ENCODE measurements around the gene RAD18. TPM values are rescaled to one million over a fixed set of nuclear protein-coding genes. Genes with fewer than 3 reads are reported as not detected.

RAD18 gene
- total RNA-seq, 3 donors from 2014 or later (not counting 1 experiment from before 2014, with no cell fraction given) = 19.8 to 23.3 (median 22.5) TPM

GRCh38 chr3:8985876-8986275 lies 22.6 kb upstream of the RAD18 start:
- ATAC-seq (no peak), DNase-seq (no peak)
- H3K36me3 Mint-ChIP-seq = no peaks in the 10 kb centered on the region
- Histone ChIP-seq H3K4me1 (ENCODE audit: control insufficient read depth, insufficient read depth, low read length) (peaks cover 5% of the 10 kb centered on the region), H3K4me3 (ENCODE audit: low read length) (no peak overlapping the region), H3K27ac (ENCODE audit: low read length) (no peak overlapping the region), H3K27me3 (ENCODE audit: control insufficient read depth, insufficient read depth, low read length) (no peaks in the 10 kb centered on the region), H3K36me3 (ENCODE audit: control insufficient read depth, insufficient read depth, low read length) (no peaks in the 10 kb centered on the region), H3K9me3 (ENCODE audit: control insufficient read depth, insufficient read depth, low read length) (no peaks in the 10 kb centered on the region)
- no peak overlapping the region for H3K27ac Mint-ChIP-seq
- no peak overlapping the region for H3K4me3 Mint-ChIP-seq
- no peaks in the 10 kb centered on the region for H3K4me1 Mint-ChIP-seq
- no peaks in the 10 kb centered on the region for H3K9me3 Mint-ChIP-seq
- intact Hi-C loops (cut with micrococcal nuclease) = no loop called here
- whole genome bisulfite sequencing (ENCODE audit: insufficient coverage) = 90% methylated on average over 9 of the region's 9 CpGs
- peaks cover 7 to 8% of the 10 kb centered on the region in 2 donors for H3K27me3 Mint-ChIP-seq (ENCODE audit: low read depth in 2 of 2)
- no peak for TF ChIP-seq CTCF (IDR thresholded peaks at IDR 0.05)

GRCh38 chr3:8985411-8985831 lies 22.1 kb upstream of the RAD18 start:
- no peak for ATAC-seq
- no peak overlapping the region for H3K4me3 Mint-ChIP-seq
- no peaks in the 10 kb centered on the region for H3K9me3 Mint-ChIP-seq
- intact Hi-C loops (cut with micrococcal nuclease) = no loop called here
- Histone ChIP-seq H3K4me1 (ENCODE audit: control insufficient read depth, insufficient read depth, low read length) (peaks cover 5% of the 10 kb centered on the region), H3K27me3 (ENCODE audit: control insufficient read depth, insufficient read depth, low read length) (no peaks in the 10 kb centered on the region), H3K9me3 (ENCODE audit: control insufficient read depth, insufficient read depth, low read length) (no peaks in the 10 kb centered on the region), H3K27ac (ENCODE audit: low read length) (no peak overlapping the region), H3K4me3 (ENCODE audit: low read length) (no peak overlapping the region), H3K36me3 (ENCODE audit: control insufficient read depth, insufficient read depth, low read length) (no peaks in the 10 kb centered on the region)
- no peak overlapping the region for H3K27ac Mint-ChIP-seq
- WGBS (ENCODE audit: insufficient coverage) = 96% methylated on average over 37 of the region's 37 CpGs
- H3K36me3 Mint-ChIP-seq = no peaks in the 10 kb centered on the region
- peaks cover 8 to 9% of the 10 kb centered on the region in 2 donors for H3K27me3 Mint-ChIP-seq (ENCODE audit: low read depth in 2 of 2)
- no peak for DNase-seq
- no peaks in the 10 kb centered on the region for H3K4me1 Mint-ChIP-seq
- no peak for TF ChIP-seq CTCF (IDR thresholded peaks at IDR 0.05)

- H3K27ac Mint-ChIP-seq = no peak overlapping the region
- Histone ChIP-seq H3K36me3 (ENCODE audit: control insufficient read depth, insufficient read depth, low read length) (no peaks in the 10 kb centered on the region), H3K27ac (ENCODE audit: low read length) (no peak overlapping the region), H3K4me1 (ENCODE audit: control insufficient read depth, insufficient read depth, low read length) (peaks cover 5% of the 10 kb centered on the region), H3K27me3 (ENCODE audit: control insufficient read depth, insufficient read depth, low read length) (no peaks in the 10 kb centered on the region), H3K9me3 (ENCODE audit: control insufficient read depth, insufficient read depth, low read length) (no peaks in the 10 kb centered on the region), H3K4me3 (ENCODE audit: low read length) (no peak overlapping the region)
- no peak for TF ChIP-seq CTCF (IDR thresholded peaks at IDR 0.05)
- H3K4me1 Mint-ChIP-seq = no peaks in the 10 kb centered on the region
- no peaks in the 10 kb centered on the region for H3K36me3 Mint-ChIP-seq
- DNase-seq (no peak), ATAC-seq (no peak)
- H3K9me3 Mint-ChIP-seq = no peaks in the 10 kb centered on the region
- no peak overlapping the region for H3K4me3 Mint-ChIP-seq
- 84% methylated on average over 4 of the region's 7 CpGs for WGBS (ENCODE audit: insufficient coverage)
- peaks cover 12 to 13% of the 10 kb centered on the region in 2 donors for H3K27me3 Mint-ChIP-seq (ENCODE audit: low read depth in 2 of 2)
- intact Hi-C loops (cut with micrococcal nuclease) = no loop called here
Measured at GRCh38 chr3:8984526-8984925, 21.3 kb upstream of the RAD18 start.

GRCh38 chr3:8984081-8984480 lies 20.8 kb upstream of the RAD18 start:
- H3K9me3 Mint-ChIP-seq = peaks cover 2% of the 10 kb centered on the region in 2 donors
- Histone ChIP-seq H3K27me3 (ENCODE audit: control insufficient read depth, insufficient read depth, low read length) (no peaks in the 10 kb centered on the region), H3K27ac (ENCODE audit: low read length) (no peak overlapping the region), H3K36me3 (ENCODE audit: control insufficient read depth, insufficient read depth, low read length) (no peaks in the 10 kb centered on the region), H3K4me1 (ENCODE audit: control insufficient read depth, insufficient read depth, low read length) (peaks cover 5% of the 10 kb centered on the region), H3K9me3 (ENCODE audit: control insufficient read depth, insufficient read depth, low read length) (no peaks in the 10 kb centered on the region), H3K4me3 (ENCODE audit: low read length) (no peak overlapping the region)
- H3K4me1 Mint-ChIP-seq = no peaks in the 10 kb centered on the region
- 91% methylated on average over 5 of the region's 6 CpGs for WGBS (ENCODE audit: insufficient coverage)
- no peak overlapping the region for H3K4me3 Mint-ChIP-seq
- H3K27me3 Mint-ChIP-seq (ENCODE audit: low read depth in 2 of 2) = peaks cover 14 to 17% of the 10 kb centered on the region in 2 donors
- ATAC-seq = no peak
- no peak for DNase-seq
- TF ChIP-seq CTCF (IDR thresholded peaks at IDR 0.05) = no peak
- no peaks in the 10 kb centered on the region for H3K36me3 Mint-ChIP-seq
- H3K27ac Mint-ChIP-seq = no peak overlapping the region
- intact Hi-C loops (cut with micrococcal nuclease) = no loop called here

Measured in natural killer cell (primary cell).